HepG2 (cell line): ENCODE data around the gene SLC48A1. TPM values are rescaled to one million over a fixed set of nuclear protein-coding genes. Genes with fewer than 3 reads are reported as not detected.

ENCODE experiments used
- ATAC-seq: fragments of 200-7000 bp; cut with Tn5 transposase; 3 replicates; pipeline ENCODE4 v1.9.1; 2020; ENCODE audit warnings: mild to moderate bottlenecking, moderate library complexity
- BruUV-seq: library from RNA; stranded (reverse); fragments of 400-500 nt; replicated peaks from 2 replicates; lab custom pipeline; 2021; lab: Mats Ljungman, UMichigan
- CTCF ChIA-PET: fragments of 300-600 bp; formaldehyde crosslinking; extraction: SDS; loops from one replicate; lab custom pipeline; 2021; ENCODE audit warnings: low total read pairs, inconsistent platforms, low intra/inter-chr PET ratio; lab: Yijun Ruan, JAX
- POLR2A ChIA-PET: fragments of 350-600 bp; sonication (Branson Sonifier 250); formaldehyde crosslinking; loops from one replicate; lab custom pipeline; 2020; ENCODE audit warnings: antibody characterized with exemption, inconsistent platforms; lab: Yijun Ruan, JAX
- DNase-seq: peaks from one replicate; pipeline ENCODE4 v3.0.0-alpha.2; 2015; ENCODE audit warnings: low spot score
- FAIRE-seq: peaks from 3 replicates; lab custom pipeline; 2011; peaks lifted over from hg19 to GRCh38; lab: Jason Lieb, UNC
- H2AFZ ChIP-seq: one replicate; pipeline ENCODE4 v1.6.1; 2011; ENCODE audit warnings: low read length, inconsistent platforms
- H3K27ac ChIP-seq: fragments of 300-600 bp; 3 replicates; pipeline ENCODE4 v1.8.0; 2011; ENCODE audit warnings: mixed run types, mild to moderate bottlenecking, mixed read lengths, low read length, inconsistent platforms; ENCODE audit not compliant: insufficient read depth; ENCODE audit errors: extremely low read length
- H3K27me3 ChIP-seq, 2 experiments: fragments of 200-600 bp in 1 of 2; 2 replicates in 1 of 2; 3 replicates in 1 of 2; pipeline versions ENCODE4 v1.6.0 to v1.8.0; 2011; ENCODE audit warnings: low read length in 2 of 2, mild to moderate bottlenecking in 2 of 2, moderate library complexity in 2 of 2, inconsistent platforms in 1 of 2; ENCODE audit not compliant: insufficient read depth in 2 of 2, control insufficient read depth in 1 of 2
- H3K36me3 ChIP-seq, 2 experiments: fragments of 200-600 bp in 1 of 2; replicated peaks in 1 of 2; 2 replicates in 1 of 2; 3 replicates in 1 of 2; pipeline versions ENCODE4 v1.5.1 to v1.8.0; 2011; ENCODE audit warnings: low read length in 2 of 2, inconsistent platforms in 1 of 2; ENCODE audit not compliant: insufficient read depth in 2 of 2, control insufficient read depth in 1 of 2
- H3K4me1 ChIP-seq: 2 replicates; pipeline ENCODE4 v1.5.1; 2012; ENCODE audit warnings: low read length, inconsistent platforms; ENCODE audit not compliant: insufficient read depth
- H3K4me2 ChIP-seq: 2 replicates; pipeline ENCODE4 v1.6.0; 2011; ENCODE audit warnings: low read depth, low read length, inconsistent platforms
- H3K4me3 ChIP-seq, 3 experiments: fragments of 200-600 bp in 1 of 3; sonication (generic), shearing (Covaris generic) in 1 of 3; replicated peaks in 1 of 3; 2 replicates each; pipeline ENCODE4 v1.5.1; 2011 to 2016; ENCODE audit warnings: low read length in 3 of 3, inconsistent platforms in 2 of 3, low read depth in 2 of 3, mild to moderate bottlenecking in 2 of 3, control low read depth in 1 of 3, mixed read lengths in 1 of 3; ENCODE audit not compliant: insufficient read depth in 1 of 3
- H3K79me2 ChIP-seq: one replicate; pipeline ENCODE4 v1.6.1; 2011; ENCODE audit warnings: low read length, inconsistent platforms; ENCODE audit not compliant: insufficient read depth
- H3K9ac ChIP-seq: 2 replicates; pipeline ENCODE4 v1.6.0; 2011; ENCODE audit warnings: mild to moderate bottlenecking, low read depth, low read length, inconsistent platforms; ENCODE audit not compliant: insufficient read depth
- H3K9me3 ChIP-seq: 2 replicates; pipeline ENCODE4 v1.5.1; 2012; ENCODE audit warnings: mild to moderate bottlenecking, low read length
- H4K20me1 ChIP-seq: 2 replicates; pipeline ENCODE4 v1.6.0; 2011; ENCODE audit warnings: inconsistent platforms, mild to moderate bottlenecking, low read length, moderate library complexity; ENCODE audit not compliant: insufficient read depth
- ATF4 ChIP-seq, 2 experiments: fragments of 450-650 bp in 1 of 2; sonication (generic) in 1 of 2; formaldehyde crosslinking; IDR thresholded peaks; 2 replicates each; pipeline versions ENCODE4 v1.5.0 to v1.8.0; 2020 to 2022; ENCODE audit warnings: mild to moderate bottlenecking in 1 of 2, missing genetic modification reagents in 1 of 2
- DNMT1 ChIP-seq: sonication (generic); formaldehyde crosslinking; IDR thresholded peaks from 2 replicates; pipeline ENCODE4 v1.5.1; 2020; ENCODE audit warnings: mild to moderate bottlenecking, missing genetic modification reagents
- HBP1 ChIP-seq: IDR thresholded peaks from 2 replicates; pipeline ENCODE4 v1.6.1; 2016; ENCODE audit warnings: low read depth, control low read depth
- JARID2 ChIP-seq: sonication (generic); formaldehyde crosslinking; IDR thresholded peaks from 2 replicates; pipeline ENCODE4 v1.8.1; 2023; ENCODE audit warnings: missing genetic modification reagents, inconsistent platforms; ENCODE audit not compliant: insufficient replicate concordance
- KDM3A ChIP-seq: IDR thresholded peaks from 2 replicates; pipeline ENCODE4 v1.6.1; 2018; ENCODE audit warnings: low read depth, missing compliant biosample characterization
- PATZ1 ChIP-seq: sonication (generic); formaldehyde crosslinking; IDR thresholded peaks from 2 replicates; pipeline ENCODE4 v1.4.0; 2020; ENCODE audit warnings: missing genetic modification reagents
- TBP ChIP-seq: sonication (generic); formaldehyde crosslinking; IDR thresholded peaks from 2 replicates; pipeline ENCODE4 v1.5.0; 2020; ENCODE audit warnings: missing genetic modification reagents
- U2AF2 ChIP-seq: fragments of 200-400 bp; formaldehyde crosslinking; IDR thresholded peaks from 2 replicates; pipeline ENCODE4 v1.6.1; 2017; ENCODE audit warnings: low read depth, mild to moderate bottlenecking, low read length
- ZNF580 ChIP-seq: IDR thresholded peaks from 2 replicates; pipeline ENCODE4 v1.6.1; 2016; ENCODE audit warnings: low read depth, borderline replicate concordance
- ZNF710 ChIP-seq: sonication (generic); formaldehyde crosslinking; IDR thresholded peaks from 2 replicates; pipeline ENCODE4 v1.5.0; 2020; ENCODE audit warnings: mild to moderate bottlenecking, missing genetic modification reagents, borderline replicate concordance
- ZNF740 ChIP-seq: sonication (generic); formaldehyde crosslinking; IDR thresholded peaks from 2 replicates; pipeline ENCODE4 v1.4.0; 2020; ENCODE audit warnings: missing genetic modification reagents
- ZXDC ChIP-seq: sonication (generic); formaldehyde crosslinking; IDR thresholded peaks from 2 replicates; pipeline ENCODE4 v1.5.0; 2020; ENCODE audit warnings: mild to moderate bottlenecking, missing genetic modification reagents
- WGBS: methylation state at CpG from one replicate; pipeline ENCODE4 v1.1.6; 2017; ENCODE audit warnings: low lambda C conversion rate; 5-methylcytosine and 5-hydroxymethylcytosine counted together
- in situ Hi-C: cut with HindIII; loops from 2 replicates; pipeline ENCODE4 v1.10.0; 2017; ENCODE audit warnings: low pct_unique_long_range_greater_than_20kb; ENCODE audit not compliant: extremely low pct_ligation_motif_present
- intact Hi-C: fragments of 100-400 bp; cut with micrococcal nuclease; formaldehyde crosslinking; loops from one replicate; pipeline ENCODE4 v1.10.0; 2022; ENCODE audit not compliant: unreplicated experiment
- polyA plus RNA-seq, 8 experiments: library from polyadenylated mRNA; depleted of rRNA in 3 of 8; stranded (reverse) in 7 of 8; unstranded in 1 of 8; fragments of >200 nt; fragmentation: Illumina TruSeq in 4 of 8; extraction: Trizol in 4 of 8; gene quantifications; 2 replicates each; pipeline versions ENCODE4 v1.2.1 to v1.2.3, GENCODE V29; 2011 to 2016; ENCODE audit warnings: low read depth in 4 of 8, missing spikeins in 1 of 8, mixed read lengths in 1 of 8; ENCODE audit not compliant: insufficient read depth in 1 of 8
- total RNA-seq, 5 experiments: library from RNA; depleted of rRNA; stranded (reverse); fragments of >200 nt; fragmentation: Illumina TruSeq; extraction: Trizol; gene quantifications; 2 replicates each; pipeline ENCODE4 v1.2.3, GENCODE V29; 2016; ENCODE audit warnings: low read depth in 1 of 5

The SLC48A1 gene
- total and polyA plus RNA-seq, 2 of the 13 experiments (the other 11 are each of a cell fraction or from before 2014, with no cell fraction given), result 2.2 to 3.7 TPM

- no peak overlapping the region for H3K9ac ChIP-seq
- intact Hi-C loops, result no loop called here
- WGBS, result 60% methylated on average over 5 of the region's 5 CpGs
- H3K4me2 ChIP-seq, result no peak overlapping the region
- no peaks in the 10 kb centered on the region for H3K79me2 ChIP-seq
- H3K4me1 ChIP-seq, result peaks cover 40% of the 10 kb centered on the region
- POLR2A ChIA-PET, result no interaction called here
- no peak overlapping the region for H3K4me3 ChIP-seq
- no peak overlapping the region for H3K27ac ChIP-seq
- DNase-seq (no peak), ATAC-seq (no peak)
- no TSS peak for BruUV-seq
- CTCF ChIA-PET, result no interaction called here
- H3K27me3 ChIP-seq, result peaks cover 0 to 41% of the 10 kb centered on the region in 2 experiments; a peak in 3 of 5 replicates
- no peak for TF ChIP-seq HBP1 (CRISPR knock-in tag)
- no peak for TF ChIP-seq DNMT1
- no peak for TF ChIP-seq U2AF2
- no peak for TF ChIP-seq PATZ1 (CRISPR knock-in tag)
- no peak for TF ChIP-seq TBP (CRISPR knock-in tag)
- TF ChIP-seq ZNF710 (CRISPR knock-in tag), result no peak
- TF ChIP-seq ZNF580 (CRISPR knock-in tag), result no peak
- no peak for TF ChIP-seq JARID2
- TF ChIP-seq ZXDC, result no peak
- TF ChIP-seq ZNF740 (CRISPR knock-in tag), result no peak
- TF ChIP-seq KDM3A, result no peak
- TF ChIP-seq ATF4 (CRISPR knock-in tag; IDR thresholded peaks at IDR 0.05), result no peak
- TF ChIP-seq, all 625 proteins: peak for 0
- in situ Hi-C loops, result no loop called here
- Histone ChIP-seq H3K9me3 (no peaks in the 10 kb centered on the region), H2AFZ (no peak overlapping the region), H4K20me1 (no peaks in the 10 kb centered on the region), H3K36me3 (no peaks in the 10 kb centered on the region)
- FAIRE-seq, result no peak
Observed at GRCh38 chr12:47823422-47824086, 50.5 kb downstream of the SLC48A1 start.
